Activated CD8-positive, alpha-beta memory T cell treated with anti-CD3 and anti-CD28 coated beads for 36 hours (primary cell): ENCODE measurements around the gene DCHS2. TPM values are rescaled to one million over a fixed set of nuclear protein-coding genes. Genes with fewer than 3 reads are reported as not detected.

Experiments used
- CTCF ChIA-PET: fragments of 350-600 bp; sonication (Branson Sonifier 250); formaldehyde crosslinking; loops from one replicate; lab custom pipeline; 2021; ENCODE audit warnings: antibody characterized with exemption; lab: Charles Lee
- POLR2A ChIA-PET: fragments of 350-600 bp; sonication (Branson Sonifier 250); formaldehyde crosslinking; loops from one replicate; lab custom pipeline; 2021; ENCODE audit warnings: antibody characterized with exemption; lab: Charles Lee
- total RNA-seq, 2 experiments: library from RNA; stranded (reverse); gene quantifications; one replicate each; pipeline ENCODE4 v1.2.3, GENCODE V29; 2021

DCHS2 gene
- total RNA-seq, 2 experiments from 2014 or later = not detected

DNA sequence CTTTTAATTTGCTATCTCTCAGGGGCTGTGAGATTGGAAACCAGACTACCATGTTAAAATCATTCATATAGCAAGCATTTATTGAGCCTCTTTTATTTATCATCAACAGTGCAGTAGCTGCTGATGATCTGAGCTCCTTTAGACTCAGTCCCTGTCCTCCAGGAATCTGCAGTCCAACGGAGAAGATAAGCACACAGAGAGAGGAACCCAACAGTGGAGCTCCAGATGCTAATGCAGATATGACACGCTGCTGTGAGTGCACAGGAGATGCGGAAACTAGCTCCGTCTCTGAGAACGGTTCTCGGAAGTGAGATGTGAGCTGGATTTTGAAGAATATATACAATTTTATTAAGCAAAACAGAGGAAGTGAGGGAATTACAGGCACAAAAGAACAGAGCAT is 35.4 kb downstream of the DCHS2 start:
- CTCF ChIA-PET = no interaction called here
- POLR2A ChIA-PET = no interaction called here

DNA sequence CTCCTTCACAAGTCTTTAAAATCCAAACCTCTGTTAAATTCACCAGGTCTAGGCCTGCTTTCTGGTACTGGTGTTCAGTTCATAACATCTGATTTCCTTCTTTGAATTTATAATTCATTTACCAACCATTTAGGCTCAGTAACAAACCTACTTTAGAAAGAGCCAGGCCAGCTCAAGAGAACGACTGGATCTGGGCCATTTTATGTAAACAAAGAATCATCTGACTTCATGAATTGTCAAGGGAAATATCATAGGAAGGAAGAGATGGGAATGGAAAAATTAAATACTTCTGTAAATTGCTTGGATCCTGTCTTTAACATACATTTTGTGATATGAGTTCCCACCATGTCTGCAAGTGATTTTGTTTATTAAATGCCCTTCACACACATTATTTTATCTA is 36.5 kb downstream of the DCHS2 start:
- CTCF ChIA-PET = no interaction called here

DNA sequence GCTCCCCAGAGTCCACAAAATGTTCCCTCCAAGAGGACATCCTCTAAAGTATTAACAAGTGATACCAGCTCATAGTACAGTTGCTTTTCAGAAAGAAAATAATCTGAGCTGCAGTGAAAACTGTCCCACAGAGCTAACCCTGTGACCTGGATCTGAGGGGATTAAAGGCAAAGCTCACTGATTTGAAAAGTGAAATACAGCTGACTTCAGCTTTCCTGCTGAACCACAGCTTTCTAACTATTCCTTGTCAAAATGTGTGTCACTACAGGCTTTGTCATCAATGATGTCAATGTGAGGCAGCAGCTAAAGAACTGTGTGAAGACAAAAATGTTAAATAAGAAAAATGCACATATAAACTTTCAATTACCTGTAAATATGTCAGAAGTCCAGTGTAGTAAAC is 36.9 kb downstream of the DCHS2 start:
- CTCF ChIA-PET = no interaction called here
- POLR2A ChIA-PET = no interaction called here

More for the DNA sequence above, 36.5 kb downstream of the DCHS2 start:
- POLR2A ChIA-PET = no interaction called here

DNA sequence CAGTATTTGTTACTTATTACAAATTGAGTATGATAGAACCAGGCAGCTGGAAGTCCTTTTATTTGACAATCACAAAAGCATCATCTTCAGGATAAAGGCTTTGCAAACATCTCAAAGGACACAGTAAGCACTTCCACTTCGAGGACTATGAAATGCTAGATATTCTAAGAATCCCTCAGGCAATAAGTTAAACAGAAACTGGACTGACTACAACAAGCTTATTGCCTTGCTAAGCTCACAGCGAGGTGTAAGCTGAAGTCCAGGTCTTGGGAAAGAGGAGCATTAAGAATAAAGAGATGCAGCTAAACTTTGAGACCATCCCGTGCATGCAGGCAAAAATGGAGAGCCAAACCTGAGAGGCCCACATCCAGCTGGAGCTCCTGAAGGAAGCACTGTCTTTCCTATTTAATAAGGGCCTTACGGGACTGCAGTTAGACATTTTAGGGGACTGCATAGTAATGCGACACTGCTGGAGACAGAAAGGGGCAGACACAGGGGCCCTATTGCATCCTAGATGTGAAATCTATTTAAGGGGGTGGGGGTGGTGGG is 38.7 kb downstream of the DCHS2 start:
- CTCF ChIA-PET = no interaction called here
- POLR2A ChIA-PET = no interaction called here

DNA sequence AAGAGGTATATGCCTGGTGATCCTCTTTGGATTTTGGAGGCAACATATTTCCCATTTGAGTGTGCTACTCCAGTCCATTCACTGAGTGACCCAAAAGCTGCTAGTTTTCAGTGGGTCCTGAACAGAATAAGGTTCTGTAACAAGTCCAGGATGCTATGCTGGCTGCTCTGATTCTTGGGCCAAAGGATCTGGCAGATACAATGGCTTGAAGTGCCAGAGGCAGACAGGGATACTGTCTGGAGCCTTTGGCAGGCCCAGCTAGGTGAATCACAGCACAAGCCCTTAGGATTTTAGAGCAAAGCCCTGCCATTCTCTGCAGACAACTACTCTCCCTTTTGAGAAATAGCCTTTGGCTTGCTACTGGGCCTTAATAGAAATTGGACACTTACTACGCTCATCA is 40.6 kb downstream of the DCHS2 start:
- ChIA-PET POLR2A (no interaction called here), CTCF (no interaction called here)

DNA sequence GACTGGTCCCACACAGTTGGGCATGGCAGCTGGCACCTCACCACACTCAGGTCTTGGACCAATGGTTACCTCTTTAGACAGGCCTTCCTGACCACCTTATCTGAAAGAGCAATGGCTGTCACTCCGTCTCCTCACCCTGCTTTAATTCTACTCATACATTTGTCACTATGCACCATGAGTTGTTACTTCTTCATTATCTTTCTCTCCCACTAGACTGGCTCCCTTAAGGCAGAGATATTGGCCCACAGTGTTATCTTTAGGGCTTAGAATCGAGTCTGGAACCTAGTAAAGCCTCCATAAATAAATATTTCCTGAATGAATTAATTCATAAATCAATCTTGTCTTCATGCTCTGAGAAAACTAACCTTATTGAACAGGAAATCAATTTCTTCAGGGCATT is 46.6 kb downstream of the DCHS2 start:
- ChIA-PET CTCF (no interaction called here), POLR2A (no interaction called here)

DNA sequence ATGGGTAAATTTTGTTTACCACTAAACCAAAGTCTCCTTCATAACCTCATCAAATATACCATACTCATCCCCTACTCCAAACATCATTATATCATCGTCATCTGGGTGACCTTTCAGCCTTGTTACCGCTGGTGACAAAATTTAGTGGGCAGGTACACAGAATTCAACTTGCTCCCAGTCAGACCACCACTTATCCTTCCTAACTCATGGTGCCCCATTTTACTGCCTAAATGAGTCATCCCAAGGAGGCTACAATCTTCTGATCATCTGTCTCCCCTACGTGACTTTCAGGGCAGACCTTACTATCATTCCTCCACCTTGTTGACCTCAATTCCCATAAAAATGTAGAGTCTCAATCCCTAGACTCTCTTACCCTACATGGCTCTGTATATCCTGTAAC is 49.6 kb downstream of the DCHS2 start:
- ChIA-PET CTCF (no interaction called here), POLR2A (no interaction called here)

DNA sequence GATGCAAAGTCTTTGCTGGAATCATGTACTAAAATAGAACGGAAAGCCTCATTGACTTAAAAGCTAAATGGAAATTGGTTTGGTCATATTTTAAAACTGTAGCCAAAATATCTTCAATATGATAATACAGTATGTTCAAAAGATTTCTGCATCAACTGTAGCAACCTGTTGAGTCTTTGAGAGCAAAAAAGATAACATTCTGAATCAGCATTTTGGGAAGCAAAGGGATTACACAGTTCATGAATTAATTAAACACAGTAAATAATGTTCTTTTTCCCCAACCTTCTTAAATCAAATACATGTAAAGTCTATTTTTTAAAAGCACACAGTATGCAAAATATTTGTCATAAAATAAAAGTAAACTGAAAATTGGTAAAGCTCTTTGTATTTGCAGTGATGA is 50.5 kb downstream of the DCHS2 start:
- POLR2A ChIA-PET = no interaction called here
- CTCF ChIA-PET = no interaction called here

DNA sequence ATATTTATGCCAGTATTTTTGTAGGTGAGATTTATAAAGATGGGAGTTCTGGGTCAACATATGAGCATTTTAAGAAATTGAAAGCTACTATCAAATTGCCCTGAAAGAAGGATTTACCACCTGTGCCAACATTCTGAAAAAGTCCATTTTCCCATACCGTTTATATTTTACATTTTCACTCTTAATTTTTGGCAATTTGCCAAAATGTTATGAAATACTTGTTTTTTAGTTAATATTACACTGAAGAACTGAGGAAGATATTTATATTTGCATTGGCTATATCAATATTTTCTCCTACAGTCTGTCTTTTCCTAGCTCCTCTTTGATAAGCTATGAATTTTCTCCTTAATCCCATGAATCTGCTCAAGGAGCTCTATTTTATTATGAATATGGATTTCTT is 52.4 kb downstream of the DCHS2 start:
- POLR2A ChIA-PET = no interaction called here
- CTCF ChIA-PET = interaction anchor here (0.8 kb wide), 1 partner anchor 23 kb away, joined by 3 read pairs; no protein-coding TSS in a partner anchor

DNA sequence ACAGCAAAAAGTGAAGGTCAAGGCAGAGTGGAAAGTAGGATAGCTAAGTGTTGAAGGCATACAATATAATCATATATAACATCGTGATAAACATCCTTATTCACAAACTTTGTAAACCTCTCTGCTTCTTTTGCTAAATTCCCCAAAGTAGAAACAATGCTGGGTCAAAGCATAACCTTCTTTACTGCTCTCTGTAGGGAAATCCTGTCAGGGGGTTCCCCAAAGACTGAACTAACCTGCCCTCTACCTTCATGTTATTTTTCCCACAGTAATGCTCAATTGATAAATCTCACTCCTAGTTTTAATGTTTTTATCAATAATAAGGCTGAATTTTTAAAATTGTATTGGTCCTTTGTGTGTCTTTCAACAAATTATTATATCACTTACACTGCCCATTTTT is 55.7 kb downstream of the DCHS2 start:
- ChIA-PET CTCF (no interaction called here), POLR2A (no interaction called here)

DNA sequence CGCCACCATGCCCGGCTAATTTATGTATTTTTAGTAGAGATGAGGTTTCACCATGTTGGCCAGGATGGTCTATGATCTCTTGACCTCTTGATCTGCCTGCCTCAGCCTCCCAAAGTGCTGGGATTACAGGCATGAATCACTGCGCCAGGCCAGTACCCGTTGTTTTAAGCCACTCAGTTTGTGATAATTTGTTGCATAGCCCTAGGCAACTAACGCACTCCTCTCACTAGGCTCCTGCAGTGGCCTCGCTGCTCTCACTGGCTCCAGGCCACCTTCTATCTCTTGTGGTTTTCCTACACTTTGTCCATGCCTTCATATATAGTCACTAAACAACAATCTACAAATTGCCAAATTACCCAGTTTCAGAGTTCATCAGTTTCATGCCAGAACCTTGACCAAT is 58.1 kb downstream of the DCHS2 start:
- POLR2A ChIA-PET = no interaction called here
- CTCF ChIA-PET = no interaction called here

DNA sequence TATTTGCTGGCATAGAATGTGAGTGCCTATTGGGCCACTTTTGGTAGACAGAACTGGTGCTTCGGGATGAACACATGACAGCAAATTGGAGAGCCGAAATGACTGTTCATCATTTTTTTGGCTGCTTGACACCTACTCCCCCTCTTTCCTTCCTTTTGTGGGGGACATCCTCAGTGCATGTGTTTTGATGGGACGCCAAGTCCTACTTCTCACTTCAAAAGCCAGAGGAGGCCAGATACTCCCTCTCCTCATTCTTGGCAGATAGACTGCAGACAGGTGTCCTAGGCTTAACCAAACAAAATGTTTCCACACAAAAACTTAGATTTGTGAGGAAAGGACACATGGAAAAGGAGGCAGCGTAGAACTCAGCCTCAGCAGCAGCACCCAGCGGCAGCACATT is 62.4 kb downstream of the DCHS2 start:
- ChIA-PET POLR2A (no interaction called here), CTCF (no interaction called here)

DNA sequence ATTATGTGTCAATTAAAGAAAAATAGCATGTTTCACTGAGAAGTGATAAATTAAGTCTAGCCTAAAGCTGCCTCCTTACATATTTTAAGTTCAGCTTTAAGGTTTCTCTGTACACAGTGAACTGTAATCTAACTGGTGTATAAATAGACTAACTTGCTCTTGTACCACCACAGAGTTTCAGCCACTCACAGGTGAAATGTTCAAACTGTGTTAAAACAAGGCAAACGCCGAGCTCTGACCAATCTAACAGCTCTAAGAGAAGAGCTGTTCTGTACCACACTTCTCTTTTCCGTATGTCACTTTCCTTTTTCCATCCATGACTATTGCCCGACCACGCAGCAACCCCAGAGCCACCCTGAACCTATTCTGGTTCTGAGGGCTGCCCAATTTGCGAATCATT is 64.5 kb downstream of the DCHS2 start:
- ChIA-PET CTCF (interaction anchor here (0.6 kb wide), 1 partner anchor 60 kb away, joined by 3 read pairs; no protein-coding TSS in a partner anchor), POLR2A (interaction anchor here (0.5 kb wide), 1 partner anchor 103 kb away, joined by 6 read pairs; no protein-coding TSS in a partner anchor)

DNA sequence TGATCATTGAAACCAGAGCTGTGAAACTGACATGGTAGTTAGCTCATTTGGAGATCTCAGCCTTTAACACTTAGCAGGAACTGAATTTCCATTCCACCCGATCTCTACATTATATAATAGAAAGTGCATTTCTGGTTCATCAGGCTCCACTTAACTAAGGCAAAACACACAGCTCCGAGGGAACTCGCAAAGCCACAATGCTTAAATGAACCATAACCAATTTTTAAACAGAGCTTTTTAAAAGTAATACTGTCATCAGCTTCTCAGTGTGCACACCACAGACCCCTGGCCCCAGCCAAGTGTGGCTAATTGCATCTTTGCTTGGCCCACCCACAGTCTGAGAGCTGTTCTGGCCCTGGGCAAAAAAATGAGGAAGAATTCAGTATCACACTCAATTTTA is 66.1 kb downstream of the DCHS2 start:
- ChIA-PET CTCF (no interaction called here), POLR2A (no interaction called here)

DNA sequence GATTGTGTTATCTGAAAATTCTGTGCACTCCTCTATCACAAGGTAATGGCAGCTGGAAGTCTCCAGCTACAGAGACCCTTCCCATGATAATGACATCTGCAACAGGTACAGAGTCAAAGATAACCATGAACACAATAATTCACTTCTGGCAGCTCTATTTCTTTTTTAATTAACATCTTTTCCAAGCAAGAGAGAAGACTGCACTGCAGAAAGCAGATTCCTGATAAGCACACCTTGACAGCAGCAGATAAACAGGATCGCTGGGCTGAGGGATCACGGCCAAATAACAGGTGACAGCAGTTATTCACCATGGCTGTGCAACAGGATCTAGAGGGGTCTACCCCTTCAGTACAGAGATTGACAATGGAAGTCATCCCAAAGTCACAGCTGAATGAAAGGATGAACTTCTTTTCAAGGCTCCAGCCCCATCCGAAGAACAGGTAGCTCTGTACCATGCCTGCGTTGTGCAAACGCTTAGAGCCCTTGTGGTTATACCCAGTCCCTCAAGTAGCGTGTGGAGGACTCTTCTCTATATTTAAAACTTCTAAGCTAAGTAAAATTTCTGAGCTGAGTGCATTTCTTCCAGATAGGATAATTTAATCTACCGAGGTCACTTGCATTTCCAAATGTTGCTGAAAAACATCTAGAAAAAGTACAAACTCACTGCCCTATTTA is 66.7 kb downstream of the DCHS2 start:
- ChIA-PET POLR2A (no interaction called here), CTCF (interaction anchor here (0.5 kb wide), 1 partner anchor 763 kb away, joined by 3 read pairs; no protein-coding TSS in a partner anchor)

DNA sequence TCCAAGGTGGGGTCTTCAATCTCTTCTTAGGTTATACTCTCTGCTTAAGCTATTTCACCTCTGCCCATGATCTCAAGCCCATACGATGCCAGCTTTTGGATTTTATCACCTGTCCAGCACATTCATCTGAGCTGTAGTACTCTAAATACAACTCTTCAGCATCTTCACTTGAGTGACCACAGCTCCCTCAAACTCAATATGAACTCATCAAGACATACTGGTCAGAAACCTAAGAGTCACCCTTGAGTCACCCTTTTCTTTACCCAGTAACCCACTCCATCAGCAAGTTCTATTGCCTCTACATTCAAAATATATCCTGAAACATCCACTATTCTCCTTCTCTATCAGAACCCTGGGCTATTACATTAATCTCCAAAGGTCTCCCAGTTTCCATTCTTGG is 69.4 kb downstream of the DCHS2 start:
- CTCF ChIA-PET = no interaction called here
- POLR2A ChIA-PET = no interaction called here

DNA sequence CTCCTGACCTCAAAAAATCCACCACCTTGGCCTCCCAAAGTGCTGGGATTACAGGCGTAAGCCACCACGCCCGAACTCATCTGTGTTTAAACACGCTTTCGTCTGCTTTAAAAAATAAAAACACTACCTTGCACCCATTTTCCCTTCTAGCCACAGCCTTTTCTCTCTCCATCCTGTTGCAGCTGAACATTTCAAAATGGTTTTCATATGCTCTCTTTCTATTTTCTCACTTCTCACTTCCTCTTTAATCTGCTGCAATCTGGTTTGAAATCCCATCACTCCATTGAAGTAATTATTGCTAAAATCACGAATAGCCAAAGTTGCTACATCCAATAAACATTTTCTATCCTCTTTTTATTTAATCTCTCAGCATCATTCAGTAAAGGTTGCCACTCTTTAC is 70.0 kb downstream of the DCHS2 start:
- CTCF ChIA-PET = no interaction called here
- POLR2A ChIA-PET = no interaction called here

DNA sequence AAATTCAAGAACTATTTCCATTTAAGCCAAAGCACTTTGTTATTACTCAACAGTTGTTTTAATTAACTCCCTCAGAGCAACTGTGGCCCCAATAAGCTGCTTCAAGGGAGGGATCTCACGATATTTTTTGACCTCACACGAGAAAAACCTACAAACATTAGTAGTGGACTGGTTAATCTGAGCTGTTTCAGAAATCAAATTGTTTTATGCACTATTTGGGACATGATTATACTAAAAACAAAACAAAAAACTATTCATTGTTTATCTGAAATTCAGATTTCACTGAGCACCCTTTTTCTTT is 74.3 kb downstream of the DCHS2 start:
- ChIA-PET POLR2A (no interaction called here), CTCF (no interaction called here)

DNA sequence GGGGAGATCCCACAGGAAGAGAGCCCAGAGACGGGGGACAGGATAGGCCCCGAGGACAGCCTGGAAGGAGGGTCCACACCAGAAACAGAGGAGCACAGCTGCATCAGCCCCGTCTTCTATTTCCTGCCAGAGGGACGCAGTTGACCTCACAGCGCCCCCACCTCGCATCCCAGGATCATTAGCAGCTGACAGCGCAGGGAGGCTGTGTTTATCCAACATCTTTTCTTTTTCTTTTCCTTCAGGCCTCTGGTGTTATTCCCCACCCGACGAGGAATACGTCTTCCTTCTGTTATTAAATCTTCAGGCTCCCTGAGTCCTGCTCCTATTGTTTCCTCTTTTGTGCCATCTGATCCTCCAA is 75.4 kb downstream of the DCHS2 start:
- ChIA-PET CTCF (interaction anchor here (0.6 to 0.9 kb wide), 2 partner anchors 23 to 47 kb away, joined by 3 read pairs; no protein-coding TSS in a partner anchor), POLR2A (no interaction called here)

DNA sequence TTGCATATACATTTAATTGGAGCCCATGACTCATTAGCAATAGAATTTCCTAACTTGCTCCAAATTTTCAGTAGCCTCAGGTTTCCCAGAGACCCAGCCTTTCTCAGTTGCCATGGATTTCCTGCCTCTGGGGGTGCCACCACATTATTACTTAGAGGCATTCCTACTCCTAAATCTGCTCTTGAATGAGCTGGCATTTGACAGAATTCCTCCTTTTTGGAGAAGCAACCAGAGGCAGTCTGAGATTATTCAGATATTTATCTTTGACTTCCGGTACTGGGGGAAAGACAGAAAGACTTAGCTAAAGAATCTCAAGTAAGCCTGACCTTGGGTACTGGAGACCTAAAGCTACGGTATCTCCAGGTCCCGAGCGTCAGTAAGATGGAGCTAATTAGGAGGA is 76.3 kb downstream of the DCHS2 start:
- POLR2A ChIA-PET = no interaction called here
- CTCF ChIA-PET = no interaction called here

DNA sequence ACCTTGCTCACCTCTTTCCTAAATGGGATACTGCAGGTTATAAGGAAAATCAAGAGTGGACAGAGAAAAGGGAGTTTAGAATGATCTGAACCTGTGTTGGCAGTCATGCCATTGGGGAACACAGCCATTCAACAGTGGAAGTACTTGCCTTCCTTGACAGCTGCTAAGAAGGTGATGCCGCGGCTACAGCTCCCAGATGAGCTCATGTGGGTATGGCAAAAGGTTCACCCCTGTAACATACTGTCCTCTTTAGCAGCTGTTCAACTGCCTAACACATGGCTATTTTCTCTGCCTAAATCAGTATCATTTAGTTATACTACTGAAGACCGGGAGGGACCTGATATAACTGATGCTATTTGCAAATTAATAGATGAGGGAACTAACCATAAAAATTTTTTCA is 76.8 kb downstream of the DCHS2 start:
- ChIA-PET POLR2A (no interaction called here), CTCF (no interaction called here)

DNA sequence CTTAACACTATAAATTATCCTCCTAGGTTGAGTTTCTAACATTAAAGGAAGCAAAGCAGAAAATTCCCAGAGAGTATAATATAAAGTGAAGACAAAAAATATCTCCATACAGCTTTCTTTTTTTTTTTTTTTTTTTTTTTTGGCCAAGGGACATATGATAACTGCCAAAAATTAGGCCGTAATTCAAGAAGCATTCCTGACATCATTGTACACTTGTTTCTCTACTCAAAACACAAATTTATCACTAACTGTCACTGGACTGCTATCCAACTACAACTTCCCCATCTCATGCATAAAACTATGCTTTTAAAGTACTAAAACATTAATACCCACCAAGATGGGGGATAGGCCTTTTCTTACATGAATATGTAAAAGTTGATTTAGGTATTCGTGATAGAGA is 77.2 kb downstream of the DCHS2 start:
- ChIA-PET CTCF (interaction anchor here (0.6 kb wide), 1 partner anchor 300 kb away, joined by 3 read pairs; no protein-coding TSS in a partner anchor), POLR2A (no interaction called here)
